IPS DF 6.9 (cell line): ENCODE data around the gene CDH4.
A peak's percentile ranks its signal among the peaks of the same experiment; 100 is the strongest.

Experiments used
- DNase-seq: peaks from one replicate; pipeline ENCODE4 v3.0.0-alpha.2; 2013; ENCODE audit warnings: low read depth, low spot score
- H3K27ac ChIP-seq: one replicate; pipeline ENCODE4 v1.5.1; 2013; ENCODE audit warnings: low read length, control low read depth
- H3K27me3 ChIP-seq: 2 replicates; pipeline ENCODE4 v1.6.1; 2013; ENCODE audit warnings: mild to moderate bottlenecking, low read length; ENCODE audit not compliant: control insufficient read depth, insufficient read depth
- H3K36me3 ChIP-seq: 2 replicates; pipeline ENCODE4 v1.6.1; 2013; ENCODE audit warnings: low read length; ENCODE audit not compliant: control insufficient read depth, insufficient read depth
- H3K4me1 ChIP-seq: 2 replicates; pipeline ENCODE4 v1.6.1; 2013; ENCODE audit warnings: low read length; ENCODE audit not compliant: control insufficient read depth, insufficient read depth
- H3K4me3 ChIP-seq: 2 replicates; pipeline ENCODE4 v1.5.1; 2013; ENCODE audit warnings: mild to moderate bottlenecking, low read length
- H3K9me3 ChIP-seq: 2 replicates; pipeline ENCODE4 v1.6.1; 2013; ENCODE audit warnings: low read length, inconsistent platforms; ENCODE audit not compliant: control insufficient read depth, insufficient read depth
- WGBS: extraction: QIAGEN DNeasy Blood & Tissue Kit; methylation state at CpG from one replicate; pipeline ENCODE4 v1.1.7; 2013; ENCODE audit warnings: mixed read lengths, missing lambda C conversion rate; ENCODE audit not compliant: insufficient read length, insufficient coverage; 5-methylcytosine and 5-hydroxymethylcytosine counted together

Gene CDH4

DNA sequence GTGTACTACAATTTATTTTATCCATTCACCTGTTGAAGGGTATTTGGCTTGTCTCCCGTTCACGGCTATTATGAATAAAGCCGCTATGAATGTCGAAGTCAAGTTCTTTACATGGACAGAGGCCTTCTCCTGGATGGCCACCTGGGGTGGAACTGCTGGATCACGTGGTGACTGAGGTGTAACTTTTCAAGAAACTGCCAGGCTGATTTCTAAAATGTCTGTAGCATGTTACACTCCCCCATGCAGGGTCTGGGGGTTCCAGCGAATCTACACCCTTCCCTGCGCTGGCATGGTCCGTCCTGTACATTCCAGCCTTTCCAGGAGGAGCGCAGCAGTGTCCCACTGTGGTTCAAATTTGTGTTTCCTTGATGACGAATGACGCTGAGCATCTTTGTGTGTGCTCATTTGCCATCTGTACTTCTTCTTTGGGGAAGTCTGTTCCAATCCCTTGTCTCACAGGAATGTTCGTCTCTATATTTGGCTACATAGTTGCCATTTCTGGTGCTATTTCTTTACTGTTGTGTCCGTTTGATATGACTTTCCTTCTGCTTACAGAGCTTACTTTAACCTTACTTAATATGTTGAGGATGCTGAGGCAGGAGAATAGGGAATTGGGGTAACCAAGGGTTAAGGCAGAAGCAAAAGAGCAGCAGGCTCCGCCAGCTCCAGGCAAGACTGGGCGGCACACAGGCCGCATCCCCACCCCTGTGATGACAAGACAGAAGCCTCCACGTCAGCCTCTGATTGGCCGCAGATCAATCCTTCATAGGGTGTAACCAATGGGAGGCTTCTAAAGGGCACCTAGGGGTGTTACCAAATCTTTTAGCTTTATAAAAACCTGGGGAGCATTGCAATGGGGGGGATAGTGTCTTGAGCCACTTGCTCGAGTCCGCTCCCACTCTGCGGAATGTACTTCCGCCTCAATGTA, 707.0 kb downstream of the CDH4 start:
- no peaks in the 10 kb centered on the region for H3K27me3 ChIP-seq
- peak; percentile 47 for DNase-seq
- WGBS: no CpG with 5 or more reads among the region's 22 CpGs

DNA sequence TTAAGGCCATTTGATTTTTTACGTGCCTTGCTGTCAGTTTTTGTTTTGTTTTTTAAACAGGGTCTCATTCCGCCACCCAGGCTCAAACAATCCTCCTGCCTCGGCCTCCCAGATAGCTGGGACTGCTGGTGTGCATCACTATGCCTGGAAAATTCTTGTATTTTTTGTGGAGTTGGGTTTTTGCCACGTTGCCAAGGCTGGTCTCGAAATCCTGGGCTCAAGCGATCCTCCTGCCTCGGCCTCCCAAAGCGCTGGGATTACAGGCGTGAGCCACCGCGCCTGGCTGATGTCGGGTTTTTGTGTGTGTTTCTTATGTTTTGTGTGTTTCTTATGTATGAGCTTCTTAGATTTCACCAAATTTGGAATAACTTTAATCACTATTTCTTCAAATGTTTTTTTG, 708.8 kb downstream of the CDH4 start:
- Histone ChIP-seq H3K4me3 (no peak overlapping the region), H3K9me3 (no peaks in the 10 kb centered on the region), H3K27me3 (no peaks in the 10 kb centered on the region), H3K36me3 (no peaks in the 10 kb centered on the region; the same call in 1 of the 2 replicates), H3K27ac (no peak overlapping the region), H3K4me1 (no peaks in the 10 kb centered on the region; the same call in 1 of the 2 replicates)
- DNase-seq: no peak
- no CpG with 5 or more reads among the region's 12 CpGs for WGBS

More for the DNA sequence above, 707.0 kb downstream of the CDH4 start:
- Histone ChIP-seq H3K27ac (no peak overlapping the region), H3K36me3 (no peaks in the 10 kb centered on the region), H3K4me3 (no peak overlapping the region), H3K4me1 (peaks cover 2% of the 10 kb centered on the region; the same call in 1 of the 2 replicates), H3K9me3 (no peaks in the 10 kb centered on the region)

DNA sequence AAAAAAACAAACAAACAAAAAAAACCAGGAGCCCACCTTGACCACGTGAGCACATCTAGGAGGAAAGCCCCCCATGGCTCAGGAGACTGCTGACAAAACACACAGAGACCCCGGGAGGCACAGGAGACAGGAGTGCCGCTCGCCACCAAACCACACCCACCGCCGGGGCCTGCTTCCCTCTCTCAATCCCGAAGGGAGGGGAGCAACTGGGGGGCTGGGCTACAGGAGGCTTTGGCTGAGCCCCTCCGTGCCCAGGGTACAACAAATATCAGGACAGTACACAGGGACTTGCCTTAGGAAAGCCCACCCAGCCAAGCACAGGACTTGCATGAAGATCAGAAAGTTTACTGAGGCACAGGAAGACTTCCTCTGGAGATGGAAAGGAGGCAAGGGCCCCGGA, 711.1 kb downstream of the CDH4 start:
- H3K27me3 ChIP-seq: no peaks in the 10 kb centered on the region
- H3K4me1 ChIP-seq: peaks cover 5% of the 10 kb centered on the region
- no CpG with 5 or more reads among the region's 9 CpGs for WGBS
- H3K4me3 ChIP-seq: no peak overlapping the region
- no peak for DNase-seq
- H3K27ac ChIP-seq: no peak overlapping the region
- H3K9me3 ChIP-seq: no peaks in the 10 kb centered on the region
- no peaks in the 10 kb centered on the region; the same call in 1 of the 2 replicates for H3K36me3 ChIP-seq

DNA sequence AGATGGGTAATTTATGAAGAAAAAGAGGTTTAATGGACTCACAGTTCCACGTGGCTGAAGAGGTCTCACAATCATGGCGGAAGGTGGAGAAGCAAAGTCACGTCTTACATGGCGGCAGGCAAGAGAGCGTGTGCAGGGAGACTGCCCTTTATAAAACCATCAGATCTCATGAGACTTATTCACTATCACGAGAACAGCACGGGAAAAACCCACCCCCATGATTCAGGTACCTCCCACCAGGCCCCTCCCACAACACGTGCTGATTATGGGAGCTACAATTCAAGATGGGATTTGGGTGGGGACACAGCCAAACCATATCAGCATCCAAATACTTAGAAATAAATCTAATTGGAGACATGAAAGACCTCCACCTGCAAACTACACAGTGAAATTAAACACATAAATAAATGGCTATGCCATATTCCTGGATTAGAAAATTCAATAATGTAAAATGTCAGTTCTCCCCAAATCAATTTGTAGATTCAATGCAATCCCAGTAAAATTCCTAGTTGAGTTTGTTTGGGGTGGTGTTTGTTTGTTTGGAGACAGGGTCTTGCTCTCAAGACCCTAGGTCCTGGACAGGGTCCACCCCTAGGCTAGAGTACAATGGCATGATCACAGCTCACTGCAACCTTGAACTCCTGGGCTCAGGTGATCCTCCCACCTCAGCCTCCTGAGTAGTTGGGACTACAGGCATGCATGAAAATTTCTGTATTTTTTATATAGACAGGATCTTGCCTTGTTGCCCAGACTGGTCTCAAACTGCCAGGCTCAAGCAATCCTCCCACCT, 712.0 kb downstream of the CDH4 start:
- no CpG with 5 or more reads among the region's 8 CpGs for WGBS
- Histone ChIP-seq H3K4me1 (peaks cover 5% of the 10 kb centered on the region), H3K4me3 (no peak overlapping the region), H3K27me3 (no peaks in the 10 kb centered on the region), H3K9me3 (no peaks in the 10 kb centered on the region), H3K36me3 (no peaks in the 10 kb centered on the region; the same call in 1 of the 2 replicates), H3K27ac (no peak overlapping the region)
- DNase-seq: no peak

DNA sequence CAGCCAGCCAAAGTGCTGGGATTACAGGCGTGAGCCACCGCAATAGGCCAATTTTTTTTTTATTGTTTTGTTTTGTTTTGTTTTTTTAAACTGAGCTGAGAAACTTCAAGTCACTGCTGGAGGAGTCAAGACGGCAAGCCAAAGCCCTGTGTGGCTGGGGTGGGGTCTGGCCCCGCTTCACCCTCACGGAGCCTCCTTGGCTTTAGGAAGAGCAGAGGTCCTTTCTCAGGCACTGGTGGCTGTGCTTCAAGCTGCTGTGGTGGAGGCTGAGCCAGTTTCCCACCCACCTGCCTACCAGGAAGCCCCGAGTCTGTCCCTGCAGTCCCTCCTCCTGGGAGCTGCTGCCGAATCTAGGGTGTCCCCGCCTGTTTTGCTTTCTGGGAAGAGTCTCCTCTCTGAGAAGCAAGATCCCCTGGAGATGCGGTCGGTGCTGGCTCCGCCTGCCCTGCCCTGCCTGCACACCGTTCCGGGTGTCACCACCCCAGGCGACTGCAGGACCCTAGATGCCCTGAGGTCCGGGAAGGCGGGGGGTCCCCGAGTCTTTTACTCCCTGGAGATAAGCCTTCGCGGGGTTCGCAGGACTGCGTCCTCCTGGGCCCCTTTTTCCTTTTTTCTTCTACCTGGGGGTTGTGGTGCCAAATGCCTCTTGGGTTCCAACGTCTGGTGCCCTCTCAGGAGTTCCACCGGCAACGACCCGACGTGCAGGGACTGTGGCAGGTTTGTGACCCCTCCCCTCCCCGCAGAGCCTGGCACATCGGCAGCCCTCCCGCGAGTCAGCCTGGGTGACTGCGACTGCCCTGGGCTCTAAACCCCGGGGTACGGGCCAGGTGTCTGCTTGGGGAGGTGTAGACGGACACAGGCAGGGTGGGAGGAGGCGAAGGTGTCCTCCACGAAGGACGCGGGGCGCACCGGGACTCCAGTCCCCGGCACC, 712.9 kb downstream of the CDH4 start:
- Histone ChIP-seq H3K27ac (no peak overlapping the region), H3K9me3 (no peaks in the 10 kb centered on the region), H3K27me3 (no peaks in the 10 kb centered on the region), H3K4me1 (peaks cover 5% of the 10 kb centered on the region; the same call in 1 of the 2 replicates), H3K36me3 (no peaks in the 10 kb centered on the region; the same call in 1 of the 2 replicates), H3K4me3 (peak overlapping the region; percentile 23; the same call in 1 of the 2 replicates)
- no CpG with 5 or more reads among the region's 41 CpGs for WGBS
- no peak for DNase-seq

GRCh38 chr20:61965606-61966491, 713.8 kb downstream of the CDH4 start:
- H3K36me3 ChIP-seq: no peaks in the 10 kb centered on the region; the same call in 1 of the 2 replicates
- peaks cover 5% of the 10 kb centered on the region; the same call in 1 of the 2 replicates for H3K4me1 ChIP-seq
- peak overlapping the region; percentile 23; the same call in 1 of the 2 replicates for H3K4me3 ChIP-seq
- no peaks in the 10 kb centered on the region for H3K9me3 ChIP-seq
- WGBS: no CpG with 5 or more reads among the region's 49 CpGs
- H3K27ac ChIP-seq: no peak overlapping the region
- DNase-seq: no peak
- H3K27me3 ChIP-seq: no peaks in the 10 kb centered on the region

GRCh38 chr20:61966492-61967244, 714.6 kb downstream of the CDH4 start:
- Histone ChIP-seq H3K27me3 (no peaks in the 10 kb centered on the region), H3K36me3 (no peaks in the 10 kb centered on the region; the same call in 1 of the 2 replicates), H3K4me1 (peaks cover 5% of the 10 kb centered on the region; the same call in 1 of the 2 replicates), H3K27ac (no peak overlapping the region), H3K9me3 (no peaks in the 10 kb centered on the region), H3K4me3 (no peak overlapping the region)
- no peak for DNase-seq
- WGBS: no CpG with 5 or more reads among the region's 25 CpGs

DNA sequence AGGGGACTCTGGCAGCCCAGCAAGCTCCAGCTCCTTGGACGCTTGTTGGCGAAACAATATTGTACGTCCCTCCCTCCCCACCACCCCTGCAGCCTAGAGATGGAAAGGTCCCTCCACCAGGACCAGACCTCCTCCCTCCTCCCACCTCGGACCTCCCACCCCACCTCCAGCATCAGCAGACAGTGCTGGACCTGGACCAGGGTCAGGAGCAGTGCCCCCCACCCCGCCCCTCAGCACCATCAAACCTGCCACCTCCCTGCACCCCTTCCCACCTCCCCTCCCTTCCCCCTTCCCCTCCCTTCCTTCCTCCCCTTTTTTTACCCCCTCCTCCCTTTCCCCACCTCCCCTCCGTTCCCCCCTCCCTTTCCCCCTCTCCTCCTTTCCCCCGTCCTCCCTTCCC, 715.2 kb downstream of the CDH4 start:
- H3K4me1 ChIP-seq: peaks cover 5% of the 10 kb centered on the region; the same call in 1 of the 2 replicates
- DNase-seq: no peak
- no peaks in the 10 kb centered on the region; the same call in 1 of the 2 replicates for H3K36me3 ChIP-seq
- H3K9me3 ChIP-seq: no peaks in the 10 kb centered on the region
- H3K27me3 ChIP-seq: no peaks in the 10 kb centered on the region
- 73% methylated on average over 2 of the region's 7 CpGs for WGBS
- no peak overlapping the region for H3K27ac ChIP-seq
- H3K4me3 ChIP-seq: no peak overlapping the region
